NCI-H1436 treated with DMSO at 0.1 percent for 48 hours (cell line): ENCODE data around the gene MED25.

ENCODE experiments used
- DNase-seq: peaks from one replicate; lab custom pipeline; 2025; lab: John Stamatoyannopoulos, UW

Gene MED25

DNA sequence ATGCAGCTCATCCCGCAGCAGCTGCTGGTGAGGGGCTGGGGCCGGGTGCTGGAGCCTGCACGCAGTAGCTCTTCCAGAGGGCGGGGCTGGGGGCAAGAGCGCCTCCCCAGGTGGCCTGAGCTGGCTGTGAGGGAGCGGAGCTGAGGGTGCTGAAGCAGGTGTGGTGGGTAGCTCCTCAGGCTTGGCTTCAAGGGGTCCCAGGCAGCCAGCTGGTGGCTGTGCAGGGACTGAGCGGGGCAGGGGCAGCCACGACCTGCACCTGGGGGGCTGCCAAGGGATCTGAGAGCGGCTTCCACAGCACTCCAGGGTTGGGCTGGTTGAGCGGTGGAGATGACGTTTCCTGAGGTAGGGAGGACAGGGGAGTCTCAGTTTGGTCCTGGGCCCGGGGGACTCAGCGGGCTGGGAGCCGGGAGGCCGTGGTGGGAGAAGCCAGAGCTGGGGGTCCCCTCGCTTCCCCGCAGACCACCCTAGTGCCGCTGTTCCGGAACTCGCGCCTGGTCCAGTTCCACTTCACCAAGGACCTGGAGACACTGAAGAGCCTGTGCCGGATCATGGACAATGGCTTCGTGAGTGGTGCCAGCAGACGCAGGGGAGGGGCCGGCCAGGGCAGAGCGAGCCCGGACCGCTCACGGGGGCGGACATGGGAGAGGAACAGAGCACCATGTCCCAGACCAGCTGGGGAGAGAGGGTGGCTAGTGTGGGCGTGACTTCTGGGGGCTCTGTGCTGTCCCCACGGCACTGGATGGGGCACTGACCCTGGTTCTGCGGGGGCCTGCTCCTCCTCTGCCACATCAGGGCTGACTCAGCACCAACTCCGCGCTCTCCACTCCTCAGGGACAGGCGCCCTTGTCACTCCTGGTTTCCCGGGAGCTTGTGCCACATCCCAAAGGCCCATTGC, 40.2 kb downstream of the MED25 start:
- DNase-seq = no peak

GRCh38 chr19:49859682-49860335, 41.7 kb downstream of the MED25 start:
- DNase-seq = no peak

- DNase-seq = no peak
Measured at GRCh38 chr19:49860336-49861102, 42.4 kb downstream of the MED25 start.

GRCh38 chr19:49861107-49861506, 43.0 kb downstream of the MED25 start:
- DNase-seq = no peak

- DNase-seq = no peak
Measured at GRCh38 chr19:49861541-49862378, 43.7 kb downstream of the MED25 start.

- no peak for DNase-seq
Measured at GRCh38 chr19:49862391-49863253, 44.5 kb downstream of the MED25 start.

GRCh38 chr19:49863254-49863934, 45.3 kb downstream of the MED25 start:
- no peak for DNase-seq

DNA sequence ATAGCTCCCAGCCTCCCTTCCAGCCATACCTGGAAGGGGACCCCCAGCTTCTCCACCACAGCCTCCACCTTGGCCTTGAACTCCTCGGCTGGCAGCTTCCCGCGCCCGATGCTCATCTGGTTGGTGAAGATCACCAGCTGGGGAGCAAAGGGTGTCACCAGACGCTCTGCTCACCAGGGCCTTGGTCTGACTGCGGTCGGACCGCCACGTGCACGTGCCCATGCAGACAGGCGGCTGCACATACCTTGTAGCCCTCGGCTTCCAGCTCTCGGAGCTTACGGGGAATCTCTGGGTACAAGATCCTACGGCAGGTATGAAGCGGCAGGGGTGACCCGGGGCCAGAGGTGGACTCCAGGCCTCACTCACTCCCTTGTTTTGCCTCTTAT, 45.8 kb downstream of the MED25 start:
- no peak for DNase-seq

DNA sequence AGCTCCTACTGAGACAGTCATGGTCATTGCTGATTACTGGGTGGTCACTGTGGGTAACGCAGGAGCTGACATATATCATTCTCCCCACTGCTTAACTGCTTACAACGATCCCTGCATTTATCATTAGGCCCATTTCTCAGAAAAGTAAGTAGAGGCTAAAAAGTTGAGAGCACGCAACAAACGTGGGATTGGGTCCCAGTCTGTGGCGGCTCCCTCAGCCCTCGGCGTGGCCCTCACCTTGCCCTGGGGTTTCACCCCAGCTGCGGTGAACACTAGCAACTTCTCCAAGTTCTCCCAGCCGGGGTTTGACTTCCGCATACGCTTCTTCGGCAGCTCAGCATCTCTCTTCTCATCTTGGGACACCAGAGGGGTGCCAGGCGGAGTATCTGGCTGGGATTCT, 46.8 kb downstream of the MED25 start:
- DNase-seq = no peak

DNA sequence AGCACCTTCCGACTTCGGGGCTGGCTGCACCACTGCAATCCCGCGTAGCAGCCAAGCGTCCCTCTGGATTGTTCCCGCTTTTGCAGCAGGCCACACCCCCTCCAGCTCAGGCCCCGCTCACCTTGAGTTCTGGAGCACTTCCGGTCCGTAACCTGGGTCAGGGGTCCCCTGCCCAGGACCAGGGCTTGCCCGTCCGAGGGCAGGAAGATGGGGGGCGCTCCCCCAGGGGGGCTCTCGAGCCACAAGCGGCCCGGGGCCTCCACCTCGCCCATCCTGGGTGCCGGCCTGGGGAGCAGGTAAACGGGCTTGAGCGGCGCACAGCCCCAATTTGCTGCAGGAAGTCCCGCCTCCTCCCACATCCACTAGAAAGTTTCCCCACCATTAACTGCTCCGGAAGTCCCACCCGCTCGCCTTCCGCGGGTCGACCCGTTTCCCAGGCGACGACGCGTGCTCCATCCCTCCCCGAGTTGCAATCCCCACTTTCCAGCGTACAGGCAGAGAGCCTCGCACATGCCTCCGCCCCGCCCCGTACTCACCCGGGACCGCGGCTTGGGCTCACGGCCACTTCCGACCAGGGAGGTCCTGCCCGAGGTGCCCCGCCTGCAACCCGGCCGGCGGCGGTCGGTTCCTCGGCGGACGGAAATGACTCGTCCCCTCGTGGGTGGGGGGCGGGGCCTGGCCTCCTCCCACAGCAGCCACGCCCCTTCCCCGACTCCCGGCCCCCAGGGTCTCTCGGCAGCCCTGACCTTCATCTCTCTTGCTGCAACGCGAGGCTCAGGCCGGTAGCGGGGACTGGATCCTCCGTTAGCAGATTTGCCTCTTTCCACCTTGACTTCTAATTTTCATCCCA, 49.1 kb downstream of the MED25 start, which contains the start of gene PNKP:
Gene PNKP, minus strand, starts transcription at position 644 of the 850 bp plus-strand sequence. Its CDS starts 372 bp downstream, at position 272.
- peak; percentile 84 for DNase-seq

DNA sequence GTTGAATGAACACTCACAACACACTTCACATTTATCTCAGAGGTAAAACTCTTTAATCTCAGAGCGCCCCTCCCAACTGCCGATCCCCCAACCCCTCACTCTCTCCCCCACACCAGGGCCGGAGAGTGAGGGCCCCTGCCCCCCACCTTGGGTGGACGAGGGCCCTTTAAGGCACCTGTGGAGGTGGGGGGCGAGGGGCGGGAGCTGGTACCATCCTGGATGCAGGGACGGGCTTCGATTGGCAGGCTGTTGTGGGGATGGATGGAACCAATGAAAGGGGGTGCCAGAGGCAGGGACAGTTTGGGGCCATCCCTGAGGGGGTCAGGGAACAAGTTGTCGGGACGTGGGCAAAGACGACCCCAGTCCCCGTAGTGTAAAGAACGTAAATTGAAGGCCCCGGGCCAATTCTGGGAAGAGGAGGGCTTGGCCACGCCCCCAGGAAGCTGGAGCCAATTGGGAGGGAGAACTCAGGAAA, 51.0 kb downstream of the MED25 start:
- no peak for DNase-seq

DNA sequence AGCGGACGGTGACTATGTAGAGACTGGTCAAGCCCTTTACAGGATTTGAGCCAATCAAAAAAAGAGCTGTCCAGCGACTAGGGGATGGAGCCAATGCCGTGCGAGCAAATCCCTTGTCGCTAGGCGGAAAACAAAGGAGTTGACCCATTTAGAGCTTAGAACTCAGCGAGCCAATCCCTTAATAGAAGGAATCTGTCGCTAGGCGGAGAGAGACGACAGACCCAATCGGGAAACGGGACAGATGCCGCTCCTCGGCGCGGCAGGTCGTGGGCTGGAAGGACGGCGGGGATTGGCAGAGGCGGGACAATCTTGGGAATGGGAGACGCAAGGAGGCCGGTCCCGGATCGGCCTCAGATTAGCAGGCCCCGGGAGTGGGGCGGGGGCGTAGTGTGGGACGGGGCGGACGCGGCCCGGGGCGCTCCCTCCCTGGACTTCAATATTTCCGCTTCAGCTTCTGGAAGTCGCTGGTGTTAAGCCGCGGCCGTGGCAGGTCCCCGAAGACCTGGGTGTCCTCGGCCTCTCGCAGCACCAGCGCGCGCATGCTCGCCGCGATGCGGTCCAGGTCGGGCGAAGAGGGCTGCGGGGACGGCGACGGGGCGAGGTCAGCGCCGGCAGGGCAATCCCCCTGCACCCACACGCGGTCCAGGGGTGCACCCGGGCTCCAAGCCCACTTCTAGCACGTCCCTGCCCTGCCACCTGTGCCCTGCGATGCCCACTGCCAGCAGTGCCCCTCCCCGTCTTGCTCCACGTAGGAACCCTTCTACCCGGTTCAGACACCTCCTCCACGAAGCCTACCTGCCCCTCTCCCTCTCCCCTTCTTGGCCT, 51.6 kb downstream of the MED25 start:
- DNase-seq = peak; percentile 100

- DNase-seq = no peak
Measured at GRCh38 chr19:49870309-49870901, 52.3 kb downstream of the MED25 start.

DNA sequence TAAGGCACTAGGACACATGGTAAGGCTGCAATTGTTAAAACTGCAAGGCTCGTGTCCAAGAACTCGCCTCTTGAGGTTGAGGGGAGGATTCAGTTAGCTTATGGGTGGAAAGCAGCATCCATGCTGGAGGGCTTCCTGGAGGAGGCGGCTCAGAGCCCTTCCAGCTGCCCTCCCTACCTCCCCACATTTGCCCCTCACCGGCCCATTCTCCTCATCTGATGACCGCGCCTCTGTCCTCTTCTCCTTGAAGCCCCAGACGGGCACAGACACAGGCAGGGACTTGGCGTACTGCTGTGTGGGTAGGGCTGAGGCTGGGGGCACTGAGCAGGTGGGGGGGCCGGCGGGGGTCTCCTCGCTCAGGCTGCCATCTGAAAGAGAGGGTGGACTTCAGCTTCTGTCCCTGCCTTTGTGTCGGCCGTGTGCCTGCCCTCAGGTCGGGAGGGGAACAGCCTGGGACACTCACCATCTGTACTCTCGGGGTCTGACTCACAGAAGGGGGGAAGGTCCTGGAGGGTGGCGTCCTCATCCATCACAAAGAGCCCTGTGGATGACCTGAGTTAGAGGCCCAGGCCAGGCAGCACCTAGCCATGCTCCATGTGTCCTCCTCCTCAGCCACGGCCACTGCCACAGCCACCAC, 53.4 kb downstream of the MED25 start:
- no peak for DNase-seq

- no peak for DNase-seq
Measured at GRCh38 chr19:49872245-49873128, 54.4 kb downstream of the MED25 start.

- DNase-seq = no peak
Measured at GRCh38 chr19:49873129-49873521, 55.0 kb downstream of the MED25 start.
